Measurements from ENCODE around the gene IFNA7.
"Not testable (repeated sequence)": the region's sequence is repeated elsewhere in the genome, so short reads cannot be mapped to it uniquely, and the experiment has no call there.

IFNA7 gene

GRCh38 chr9:21174671-21175070 lies 27.3 kb downstream of the IFNA7 start:
- DNase-seq: no peak

GRCh38 chr9:21172156-21172555 lies 29.8 kb downstream of the IFNA7 start:
- DNase-seq: no peak

- no peak for DNase-seq
Measured at GRCh38 chr9:21171351-21171750, 30.7 kb downstream of the IFNA7 start.

GRCh38 chr9:21166560-21166959 lies 35.4 kb downstream of the IFNA7 start, which contains the start of gene IFNA21:
Gene IFNA21 (minus strand): TSS chr9:21166660. CDS start chr9:21166612, 48 bp downstream.
- DNase-seq: not testable (repeated sequence)

GRCh38 chr9:21165516-21165915 lies 36.5 kb downstream of the IFNA7 start:
- DNase-seq: no peak

- no peak for DNase-seq
Measured at GRCh38 chr9:21160178-21160577, 41.8 kb downstream of the IFNA7 start.

GRCh38 chr9:21155501-21155900 lies 46.5 kb downstream of the IFNA7 start:
- no peak for DNase-seq

- DNase-seq: no peak
Measured at GRCh38 chr9:21154018-21154608, 47.9 kb downstream of the IFNA7 start.

- no peak for DNase-seq
Measured at GRCh38 chr9:21153336-21154017, 48.5 kb downstream of the IFNA7 start.
